Stimulated activated CD8-positive, alpha-beta memory T cell treated with anti-CD3 and anti-CD28 coated beads, Interleukin-15, amount 100 ng/mL, for 4 hours (primary cell): ENCODE data around the gene MORN1.

Experiments
- DNase-seq, 2 donors: peaks; one replicate each; pipeline ENCODE4 v3.0.0-alpha.2; 2020; ENCODE audit warnings: low read depth in 2 of 2

MORN1 gene

DNA sequence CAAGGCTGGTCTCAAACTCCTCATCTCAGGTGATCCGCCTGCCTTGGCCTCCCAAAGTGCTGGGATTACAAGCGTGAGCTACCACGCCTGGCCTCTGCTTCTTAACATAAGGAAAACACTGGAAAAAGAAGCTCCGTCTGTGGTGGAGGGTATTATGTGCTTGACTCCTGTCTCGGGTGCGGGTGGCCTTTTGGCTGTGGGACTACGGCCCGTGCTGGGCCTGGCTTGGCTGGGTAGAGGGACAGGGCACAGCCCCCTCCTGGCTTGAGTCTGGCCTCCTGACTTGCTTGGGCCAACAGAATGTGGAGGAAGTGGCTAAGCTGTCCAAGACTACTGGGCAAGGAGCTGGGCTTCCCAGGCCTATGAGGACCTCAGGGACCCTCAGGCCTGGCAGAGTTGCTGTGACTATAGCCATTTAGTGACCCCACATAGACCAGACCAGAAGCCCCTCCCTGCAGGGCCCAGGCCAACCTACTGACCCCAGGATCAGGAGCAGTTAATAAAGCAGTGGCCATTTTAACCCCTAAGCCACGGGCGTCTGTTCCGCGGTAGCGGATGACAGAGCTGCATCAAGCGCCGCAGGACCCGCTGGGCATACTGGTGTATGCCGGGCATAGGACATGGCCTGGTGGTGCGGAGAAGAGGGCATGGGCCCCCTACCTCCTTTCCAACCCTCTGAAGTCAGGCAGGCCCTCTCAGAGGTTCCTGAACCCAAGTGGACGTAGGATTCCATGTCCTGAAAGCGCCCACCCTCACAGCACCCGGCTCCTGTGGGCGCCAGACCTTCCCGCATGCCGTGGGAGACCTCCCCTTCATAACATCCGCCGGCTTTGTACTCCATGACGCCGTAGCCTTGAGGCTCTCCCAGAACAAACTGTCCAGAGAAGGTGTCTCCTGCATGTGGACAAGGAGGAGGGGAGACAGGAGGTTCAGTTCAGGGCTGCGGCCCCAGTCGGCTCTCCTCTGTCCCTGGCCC, 4.4 kb downstream of the MORN1 start:
- DNase-seq = no peak

DNA sequence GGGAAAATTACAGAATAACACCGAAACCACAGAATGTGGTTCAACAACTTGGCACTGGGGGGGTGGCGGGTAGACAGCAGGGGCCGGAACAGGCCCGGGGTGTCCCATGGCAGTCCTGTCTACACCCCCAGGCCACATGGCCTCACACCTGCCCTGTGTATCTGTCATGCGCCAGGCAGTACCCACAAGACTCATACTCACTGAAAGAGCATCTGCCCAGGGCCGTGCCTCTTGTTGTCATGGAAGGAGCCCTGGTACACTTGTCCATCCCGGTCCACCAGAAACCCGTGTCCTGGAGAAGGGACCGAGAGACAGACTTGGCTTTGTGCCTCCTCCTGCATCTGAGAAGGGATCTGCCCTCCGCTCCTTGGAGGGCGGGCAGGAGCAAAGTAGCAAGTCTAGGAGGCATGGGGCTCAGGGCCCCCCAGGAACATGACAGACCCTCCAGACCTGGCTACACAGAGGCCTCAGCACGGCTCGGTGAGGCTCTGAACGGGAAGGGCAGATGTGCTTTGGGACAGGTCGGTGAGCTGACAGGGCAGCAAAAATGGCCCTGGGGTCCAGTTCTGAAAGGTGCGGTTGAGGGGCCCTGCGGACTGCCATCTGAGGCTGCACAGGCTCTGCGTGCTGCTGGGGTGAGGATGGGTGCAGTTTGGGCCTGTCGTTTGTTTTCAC, 5.6 kb downstream of the MORN1 start:
- no peak for DNase-seq

DNA sequence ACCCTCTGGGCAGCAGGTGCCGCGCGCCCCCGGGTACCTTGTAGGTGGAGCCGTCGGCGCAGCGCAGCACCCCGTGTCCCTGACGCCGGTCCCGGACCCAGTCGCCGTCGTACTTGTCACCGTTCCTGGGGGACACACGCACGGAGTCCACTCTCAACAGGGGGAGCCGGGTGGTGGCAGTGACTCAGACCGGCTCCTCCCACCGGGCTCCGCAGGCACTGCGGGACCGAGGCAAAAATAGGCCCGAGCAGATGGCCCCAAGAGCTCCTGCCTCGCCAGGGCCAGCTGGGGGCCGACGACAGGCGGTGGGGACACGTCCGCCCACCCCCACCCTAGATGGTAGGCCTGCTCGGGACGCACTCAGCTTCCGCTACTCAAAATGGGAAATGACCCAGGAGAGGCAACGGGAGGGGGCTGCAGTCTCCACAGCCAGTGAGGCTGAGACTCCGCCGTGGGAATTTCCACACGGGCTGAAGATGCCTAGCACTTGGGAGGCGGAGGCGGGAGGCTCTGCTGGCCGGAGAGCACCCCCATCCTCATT, 6.3 kb downstream of the MORN1 start:
- DNase-seq = no peak

DNA sequence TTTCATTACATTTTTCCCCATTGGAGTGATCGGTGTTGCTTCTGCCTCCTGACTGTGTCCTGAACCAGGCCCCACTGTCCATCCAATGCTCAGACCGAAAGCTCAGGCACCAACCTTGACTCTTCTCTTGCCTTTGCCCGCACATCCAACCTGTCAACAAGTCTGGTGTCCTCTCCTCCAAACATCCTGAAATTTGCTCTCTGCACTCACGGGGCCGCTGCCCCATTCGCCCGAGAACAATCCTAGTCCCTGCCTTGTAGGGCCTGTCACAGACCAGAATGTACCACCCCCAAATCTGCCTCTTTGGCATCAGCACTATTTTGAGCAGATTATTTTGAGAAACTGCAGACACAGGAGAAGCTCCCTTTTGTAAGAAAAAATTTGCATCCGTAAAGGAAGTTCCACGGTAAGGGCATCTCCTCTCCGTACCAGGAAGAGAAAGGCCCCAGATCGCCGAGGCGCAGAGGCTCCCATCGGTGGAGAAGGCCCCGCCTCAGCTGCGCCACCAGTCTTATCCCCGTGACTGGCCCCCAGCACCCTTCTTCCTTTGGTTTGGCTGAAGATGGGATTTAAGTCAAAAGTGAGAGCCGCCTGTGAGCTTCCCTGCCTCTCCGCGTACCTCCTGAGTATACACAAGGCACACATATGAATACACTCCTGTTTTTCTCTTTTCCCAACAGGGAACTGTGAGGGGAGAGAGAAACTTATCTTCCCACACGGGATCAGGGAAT, 7.1 kb downstream of the MORN1 start:
- no peak for DNase-seq

DNA sequence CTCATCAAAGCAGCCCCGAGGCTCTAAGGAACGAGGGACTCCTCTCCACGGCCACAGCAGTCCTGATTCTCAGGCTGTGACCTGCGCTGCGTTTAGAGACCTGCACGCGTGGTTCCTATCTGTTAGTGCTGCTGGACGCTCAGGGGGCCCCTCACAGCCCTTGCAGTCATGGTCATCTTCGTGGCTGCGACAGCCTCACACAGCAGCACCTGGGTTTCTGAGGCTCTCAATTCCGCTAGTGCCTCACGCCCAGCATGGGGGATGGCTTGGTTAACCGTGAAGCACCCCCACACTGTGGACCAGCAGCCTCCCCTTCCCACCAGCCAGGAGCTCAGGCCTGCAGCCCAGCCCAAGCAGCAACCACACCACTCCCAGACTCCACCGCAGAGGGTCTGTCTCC, 7.8 kb downstream of the MORN1 start:
- no peak for DNase-seq

DNA sequence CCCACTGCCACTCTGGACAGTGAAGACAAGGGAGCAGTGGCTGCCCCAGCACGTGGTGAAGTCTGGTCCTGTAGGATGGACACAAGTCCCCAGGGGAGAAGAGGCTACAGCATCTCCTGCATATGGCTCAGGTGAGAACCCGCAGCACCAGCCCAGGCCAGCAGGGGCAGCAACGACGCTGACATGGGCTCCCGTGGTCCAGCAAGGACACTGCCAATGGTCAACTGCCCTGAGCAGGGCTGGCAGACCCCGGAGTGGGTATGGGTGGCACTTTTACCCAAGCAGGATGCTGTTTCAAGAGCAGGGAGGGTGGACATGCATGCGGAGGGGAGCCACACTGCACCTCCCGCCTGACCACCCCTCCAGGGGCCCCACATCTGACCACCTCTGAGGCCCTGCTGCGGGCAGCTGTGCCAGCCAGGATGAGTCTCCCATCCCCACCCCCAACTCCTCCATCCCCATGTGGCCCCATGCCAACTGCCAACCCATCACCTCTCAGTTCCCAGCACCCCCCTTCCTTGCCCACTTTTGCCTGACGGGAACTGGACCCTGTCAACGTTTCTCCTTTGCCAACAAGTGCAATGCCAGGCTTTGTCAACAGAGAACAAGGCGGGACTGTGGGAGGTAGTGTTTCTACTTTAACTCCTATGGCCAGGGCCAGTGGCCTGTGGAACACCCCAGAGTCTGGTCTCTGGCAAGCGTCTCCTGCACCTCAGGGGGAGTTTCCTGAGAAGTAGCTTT, 8.6 kb downstream of the MORN1 start:
- DNase-seq = no peak

DNA sequence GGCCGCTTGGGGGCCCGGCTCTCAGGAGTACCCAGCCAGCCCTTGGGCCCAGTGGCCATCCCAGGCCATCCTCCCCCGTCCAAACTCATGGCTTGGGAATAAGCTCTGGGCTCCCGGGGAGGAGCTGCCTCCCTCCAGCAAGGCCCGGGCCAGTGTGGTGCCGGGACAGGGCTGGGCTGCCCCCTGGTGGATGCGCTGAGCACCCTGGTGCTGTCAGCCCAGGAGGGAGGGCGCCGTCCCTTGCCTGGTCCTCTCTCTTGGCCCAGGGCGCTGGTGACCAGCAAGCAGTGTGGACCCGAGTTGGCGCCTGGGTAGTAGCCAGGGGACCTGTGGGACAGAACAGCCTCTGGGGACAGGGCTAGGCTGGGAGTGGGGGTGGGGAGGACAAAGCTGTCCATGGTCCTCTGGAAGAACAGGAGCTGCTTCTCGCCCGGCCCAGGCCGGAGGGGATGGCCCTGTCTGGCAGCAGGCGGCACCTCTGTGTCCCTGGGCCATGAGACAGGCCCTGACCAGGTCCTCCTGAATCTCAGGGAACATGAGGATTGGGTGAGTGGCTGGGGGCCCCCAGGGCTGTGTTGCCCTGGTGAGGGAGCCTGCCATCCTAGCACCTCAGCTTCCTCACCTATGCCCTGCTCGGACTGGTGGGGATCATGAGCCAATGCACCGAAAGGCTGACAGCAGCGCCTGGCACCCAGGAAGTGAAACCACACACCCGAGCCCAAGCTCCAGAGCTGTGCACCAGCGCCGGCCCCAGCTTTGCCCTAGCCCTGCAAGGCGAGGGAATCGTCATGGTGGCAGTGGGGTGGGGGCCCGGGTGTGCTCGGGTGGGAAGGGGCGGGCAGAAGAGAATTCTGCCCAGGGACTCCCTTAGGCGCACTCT, 9.4 kb downstream of the MORN1 start:
- DNase-seq = peak; percentile 37 to 39

DNA sequence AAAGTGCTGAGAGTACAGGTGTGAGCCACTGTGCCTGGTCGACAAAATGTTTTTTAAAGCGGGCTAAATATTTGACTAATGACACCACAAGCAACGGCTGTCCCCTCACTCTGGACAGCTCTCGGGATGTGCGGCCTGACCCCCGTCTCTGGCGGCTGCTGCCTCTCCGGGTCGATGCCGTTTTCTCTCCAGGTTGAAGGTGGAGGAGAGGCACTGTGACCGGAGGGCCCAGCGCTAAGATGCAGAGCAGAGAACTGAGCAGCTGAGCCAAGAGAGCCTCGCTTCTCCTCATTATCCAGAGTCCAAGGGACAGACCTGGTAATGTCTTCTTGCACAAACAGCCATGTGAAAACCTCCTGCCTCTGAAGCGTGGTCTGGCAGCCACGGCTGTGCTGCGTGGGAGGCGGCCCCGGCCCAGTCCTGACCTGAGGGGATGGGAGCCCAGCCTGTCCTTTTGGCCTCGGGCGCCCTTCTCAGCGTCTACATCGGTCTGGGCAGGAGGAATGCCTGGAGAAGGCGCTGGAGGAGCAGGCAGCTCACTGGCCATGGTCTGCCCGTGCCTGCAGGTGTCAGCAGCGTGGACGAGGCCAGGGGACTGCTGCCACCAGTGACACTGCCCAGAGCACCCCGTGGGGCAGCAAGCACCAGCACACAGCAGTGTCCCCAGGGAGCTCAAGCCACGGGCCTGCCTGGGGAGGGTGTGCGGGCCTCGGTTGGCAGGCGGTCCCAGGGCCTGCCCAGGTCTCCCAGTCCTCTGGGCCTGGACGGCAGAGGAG, 10.3 kb downstream of the MORN1 start:
- no peak for DNase-seq

DNA sequence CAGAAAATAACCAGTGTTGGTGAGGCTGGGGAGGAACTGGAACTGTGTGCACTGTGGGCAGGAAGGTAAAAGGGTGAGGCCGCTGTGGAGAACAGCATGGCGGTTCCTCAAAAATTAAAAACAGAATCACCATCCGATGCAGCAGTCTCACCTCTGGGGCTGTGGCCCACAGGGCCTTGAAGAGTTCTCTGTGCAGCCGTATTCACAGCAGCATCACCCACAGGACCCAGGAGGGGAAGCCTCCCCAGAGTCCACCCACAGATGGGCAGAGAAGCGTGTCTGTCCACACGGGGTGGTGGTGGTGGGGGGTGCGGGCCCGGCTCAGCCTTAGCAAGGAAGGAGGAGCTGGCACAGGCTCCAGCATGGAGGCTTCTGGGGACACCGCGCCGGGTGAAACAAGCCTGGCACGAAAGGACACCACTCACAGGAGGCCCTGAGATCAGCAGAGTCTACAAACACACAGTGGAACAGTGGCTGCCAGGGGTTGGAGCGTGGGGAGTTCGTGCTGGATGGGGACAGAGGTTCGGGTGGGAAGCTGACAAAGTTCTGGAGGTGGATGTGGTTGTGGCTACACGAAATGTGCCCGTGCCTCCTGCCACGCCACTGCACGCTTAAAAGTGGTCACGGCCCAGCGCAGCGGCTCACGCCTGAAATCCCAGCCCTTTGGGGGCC, 11.5 kb downstream of the MORN1 start:
- no peak for DNase-seq

DNA sequence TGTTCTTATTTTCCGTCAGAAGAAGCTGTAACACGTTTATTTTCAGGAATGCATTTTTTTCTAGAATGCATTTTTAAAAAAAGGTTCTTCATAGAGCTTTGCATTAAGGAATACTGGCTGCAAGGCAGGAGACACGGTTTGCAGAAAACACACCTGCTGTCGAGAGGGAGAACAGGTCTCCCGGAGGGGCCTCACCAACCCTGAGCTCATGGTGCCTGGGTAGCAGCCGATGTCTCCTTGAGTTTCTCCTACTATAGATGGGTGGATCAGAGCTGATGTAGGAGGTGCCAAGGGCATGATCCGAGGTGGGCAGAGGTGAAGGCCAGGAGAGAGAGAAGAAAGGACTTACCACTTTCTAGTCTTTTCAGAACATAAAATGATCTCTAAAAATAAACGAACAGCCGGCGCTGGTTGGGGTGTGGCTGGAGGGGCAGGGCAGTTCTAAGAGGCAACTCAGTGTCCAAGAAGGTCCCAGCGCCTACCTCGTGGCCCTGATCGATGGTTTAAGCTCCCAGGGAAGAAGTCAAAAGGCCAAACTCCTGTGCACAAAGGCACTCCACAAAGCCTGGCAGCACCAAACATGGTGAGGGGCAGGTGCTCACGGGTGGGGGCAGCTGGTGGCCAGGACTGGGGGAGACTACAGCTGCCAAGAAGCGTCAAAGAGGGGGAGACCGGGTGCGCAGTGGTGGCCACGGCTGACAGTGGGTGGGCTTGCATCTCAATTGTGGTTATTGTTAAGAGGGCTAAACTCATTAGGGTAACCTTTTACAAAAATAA, 12.2 kb downstream of the MORN1 start:
- DNase-seq = no peak

DNA sequence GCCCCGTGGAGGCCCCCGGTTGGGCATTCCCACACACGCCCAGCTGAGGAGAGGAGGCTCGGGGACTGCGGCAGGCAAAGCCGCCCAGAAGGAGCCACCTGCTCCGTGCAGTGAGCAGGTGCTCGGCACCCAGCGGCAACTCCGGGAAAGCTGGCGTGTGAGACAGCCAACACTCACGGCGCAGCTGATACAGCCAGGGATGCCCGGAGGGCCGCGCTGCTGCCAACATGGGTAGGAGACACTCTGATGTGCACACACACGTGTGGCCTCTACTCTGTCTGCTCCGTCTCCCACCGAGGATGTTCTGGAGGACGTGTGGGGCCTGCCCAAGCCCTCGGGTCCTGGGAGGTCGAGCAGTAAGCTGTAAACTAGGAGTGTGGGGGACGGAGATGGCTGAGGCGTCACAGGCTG, 12.9 kb downstream of the MORN1 start:
- no peak for DNase-seq

DNA sequence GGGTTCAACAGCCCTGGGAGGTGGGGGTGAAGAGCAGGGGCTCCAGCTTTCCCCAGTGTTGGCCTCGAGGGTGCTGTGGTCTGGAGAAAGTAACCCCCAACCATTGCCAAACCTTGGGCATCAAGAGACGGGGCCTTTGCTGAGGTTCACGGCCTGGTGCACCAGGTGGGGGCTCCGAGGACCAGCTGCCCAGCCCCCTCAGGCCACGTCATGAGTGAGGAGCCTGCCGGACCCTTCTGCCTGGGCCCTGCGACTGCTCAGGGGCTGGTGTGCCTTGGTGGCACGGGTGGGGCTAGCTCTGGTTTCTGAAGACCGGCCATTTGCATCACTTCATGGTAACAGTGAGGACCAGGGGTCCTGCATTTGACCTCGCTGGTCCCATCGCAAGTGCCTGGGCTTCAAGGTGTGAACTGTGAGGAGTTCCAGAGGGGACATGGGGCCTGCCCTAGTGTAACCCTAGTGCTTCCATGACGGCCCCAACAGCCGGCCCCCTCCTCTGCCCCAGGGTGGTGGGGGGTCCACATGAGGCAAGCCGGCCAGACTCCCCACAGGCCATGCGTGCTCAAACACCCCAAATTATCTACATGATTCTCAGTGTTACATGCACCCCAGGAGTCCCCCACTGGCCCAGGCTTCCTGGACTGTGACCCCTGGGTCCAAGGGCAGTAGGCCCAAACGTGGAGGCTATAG, 13.5 kb downstream of the MORN1 start:
- no peak for DNase-seq

DNA sequence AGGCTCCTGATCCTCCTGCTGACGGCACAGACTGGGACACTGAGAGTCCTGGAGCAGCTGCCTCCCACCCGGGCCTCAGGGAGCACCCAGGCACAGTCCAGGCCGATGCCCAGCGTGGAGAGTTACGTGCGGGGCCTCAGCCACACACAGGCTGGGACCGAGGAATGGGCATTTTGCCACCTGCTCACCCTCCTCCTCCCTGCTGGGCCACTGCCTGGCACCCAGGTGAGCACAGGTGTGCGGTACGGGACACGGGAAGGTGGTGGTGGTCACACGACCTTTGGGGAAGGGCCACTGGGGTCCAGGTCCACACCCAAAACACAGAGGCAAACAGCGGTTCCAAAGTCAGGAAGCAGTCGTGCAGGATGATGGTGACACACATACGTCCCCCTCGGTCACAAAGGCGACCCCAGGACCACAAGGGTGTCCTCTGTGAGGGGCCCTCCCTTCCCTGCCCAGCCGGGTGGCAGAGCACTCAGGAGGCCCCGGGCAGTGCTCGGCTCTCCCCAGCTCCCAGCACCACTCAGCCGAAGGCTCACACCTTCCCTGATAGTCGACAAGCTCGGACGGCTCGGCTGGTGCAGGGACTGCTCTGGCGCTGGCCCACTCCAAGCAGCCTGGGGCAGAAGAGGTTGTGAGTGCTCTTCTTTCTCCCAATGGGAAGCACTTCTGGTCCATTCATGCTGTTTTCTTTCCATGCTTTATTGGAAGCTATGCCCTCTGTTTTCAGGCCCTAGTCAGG, 14.3 kb downstream of the MORN1 start:
- DNase-seq = no peak

DNA sequence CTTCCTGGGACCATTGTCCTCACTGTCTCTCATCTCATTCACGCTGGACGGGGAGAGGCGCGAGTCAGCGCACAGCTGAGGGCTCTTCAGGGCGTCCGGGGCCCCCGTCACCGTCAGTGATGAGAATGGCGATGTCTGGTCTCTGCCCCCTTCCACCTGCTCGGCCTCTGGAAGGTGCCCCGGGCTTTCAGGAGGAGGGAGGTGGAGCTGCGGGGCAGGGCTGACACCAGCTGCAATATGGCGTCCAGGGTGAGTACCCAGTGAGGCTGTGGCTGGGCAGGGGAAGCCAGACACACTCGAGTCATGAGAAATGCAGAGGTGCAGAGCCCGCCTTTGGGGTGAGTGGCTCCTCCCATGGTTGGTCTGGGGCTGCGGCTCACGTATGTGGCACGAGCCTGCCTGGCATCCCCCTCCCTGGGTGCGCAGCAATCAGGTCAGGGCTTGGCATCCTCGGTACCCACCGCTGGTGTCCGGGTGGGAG, 15.1 kb downstream of the MORN1 start:
- DNase-seq = no peak

DNA sequence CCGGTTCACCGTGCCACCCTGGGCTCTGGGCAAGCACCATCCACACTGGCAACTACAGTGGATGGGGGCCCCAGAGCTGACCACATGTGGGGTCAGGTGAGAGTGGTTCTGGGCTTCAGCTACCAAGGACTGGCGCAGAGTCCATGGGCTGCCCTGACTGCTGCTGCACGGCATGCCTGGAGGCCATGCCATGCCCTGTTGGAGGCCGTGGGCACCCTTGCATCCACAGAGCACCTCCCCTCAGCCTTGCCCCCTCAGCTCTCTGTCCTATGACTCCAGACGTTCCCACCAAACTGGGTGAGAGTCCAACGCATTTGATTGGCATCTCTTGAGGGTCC, 15.5 kb downstream of the MORN1 start:
- no peak for DNase-seq

DNA sequence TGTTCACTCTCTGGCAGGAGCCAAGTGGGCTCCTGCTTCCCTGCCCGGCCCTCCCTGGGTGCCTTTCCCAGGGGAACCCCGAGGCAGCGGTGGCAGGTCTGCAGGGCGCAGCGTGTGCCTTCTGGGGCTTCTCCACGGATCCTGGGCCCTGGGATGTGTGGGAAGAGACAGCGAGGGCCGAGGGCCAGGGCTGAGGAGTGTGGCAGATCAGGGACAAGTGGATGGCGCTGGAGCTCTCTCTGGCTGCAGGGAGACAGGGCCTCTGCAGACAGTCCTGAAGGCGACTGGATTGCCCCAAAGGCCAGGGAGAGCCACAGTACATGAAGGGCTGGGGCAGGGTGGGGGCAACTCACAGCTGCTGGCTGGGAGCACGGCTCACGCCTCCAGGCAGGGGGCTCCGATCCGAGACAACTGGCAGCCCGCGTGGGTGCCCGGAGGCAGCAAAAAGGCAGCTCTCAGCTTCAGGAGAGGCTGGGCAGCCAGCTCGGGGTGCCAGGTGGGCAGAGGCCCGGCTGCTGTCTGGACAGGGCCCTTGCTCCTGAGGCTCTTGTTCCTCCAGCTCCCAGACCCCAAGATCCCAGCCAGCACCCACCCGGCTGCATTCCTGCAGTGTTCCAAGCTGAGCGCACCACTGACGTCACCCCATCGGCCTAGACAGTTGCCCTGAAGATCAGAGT, 16.0 kb downstream of the MORN1 start:
- no peak for DNase-seq
